Glomerular endothelial cell (primary cell): ENCODE measurements around the gene TMED4. TPM values are rescaled to one million over a fixed set of nuclear protein-coding genes. Genes with fewer than 3 reads are reported as not detected.
A peak's percentile ranks its signal among the peaks of the same experiment; 100 is the strongest.
"Not testable (repeated sequence)": the region's sequence is repeated elsewhere in the genome, so short reads cannot be mapped to it uniquely, and the experiment has no call there.

ENCODE experiments used
- DNase-seq: peaks from one replicate; pipeline ENCODE4 v3.0.0-alpha.2; 2011; ENCODE audit warnings: low read depth, low spot score; ENCODE audit errors: extremely low read depth
- total RNA-seq: library from RNA; depleted of rRNA; stranded (reverse); fragments of >200 nt; gene quantifications from 2 replicates; pipeline ENCODE4 v1.2.3, GENCODE V29; 2015

Gene TMED4
- total RNA-seq, 1 donor from 2014 or later = 89.7 TPM

DNA sequence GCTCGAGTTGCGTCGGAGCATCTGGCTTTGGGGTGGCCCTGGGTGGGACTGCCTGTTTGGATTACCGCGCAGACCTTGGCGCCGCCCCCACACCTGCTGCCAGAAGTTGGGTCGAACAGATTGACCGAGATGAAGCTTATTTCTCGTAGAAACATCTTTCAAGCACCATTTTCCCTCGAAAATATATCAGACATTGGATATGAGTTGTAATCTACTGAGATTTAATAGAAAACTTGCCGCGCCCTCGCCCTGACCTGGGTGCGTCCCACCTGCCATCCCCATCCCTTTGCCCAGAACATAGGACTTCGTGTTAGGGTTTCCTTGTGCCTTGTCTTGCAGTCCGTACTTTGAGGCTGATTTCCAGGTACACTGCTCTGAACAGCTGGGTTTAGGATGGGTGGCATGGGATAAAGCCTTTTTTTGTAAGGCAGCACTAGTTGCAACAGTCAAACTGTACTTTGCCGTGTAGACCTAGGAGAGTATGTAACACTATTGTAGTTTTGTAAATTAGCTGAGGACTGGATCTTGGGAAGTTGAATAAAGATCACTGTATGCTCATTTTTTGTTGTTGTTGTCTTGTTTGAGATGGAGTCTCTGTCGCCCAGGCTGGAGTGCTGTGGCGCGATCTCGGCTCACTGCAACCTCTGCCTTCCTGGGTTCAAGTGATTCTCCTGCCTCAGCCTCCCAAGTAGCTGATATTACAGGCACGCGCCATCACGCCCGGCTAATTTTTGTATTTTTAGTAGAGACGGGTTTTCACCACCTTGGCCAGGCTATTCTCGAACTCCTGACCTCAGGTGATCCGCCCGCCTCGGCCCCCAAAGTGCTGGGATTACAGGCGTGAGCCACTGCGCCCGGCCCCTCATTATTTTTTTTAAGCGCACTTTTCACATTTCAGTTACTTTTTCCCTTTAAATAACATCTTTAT is 25.4 kb upstream of the TMED4 start:
- DNase-seq = no peak

DNA sequence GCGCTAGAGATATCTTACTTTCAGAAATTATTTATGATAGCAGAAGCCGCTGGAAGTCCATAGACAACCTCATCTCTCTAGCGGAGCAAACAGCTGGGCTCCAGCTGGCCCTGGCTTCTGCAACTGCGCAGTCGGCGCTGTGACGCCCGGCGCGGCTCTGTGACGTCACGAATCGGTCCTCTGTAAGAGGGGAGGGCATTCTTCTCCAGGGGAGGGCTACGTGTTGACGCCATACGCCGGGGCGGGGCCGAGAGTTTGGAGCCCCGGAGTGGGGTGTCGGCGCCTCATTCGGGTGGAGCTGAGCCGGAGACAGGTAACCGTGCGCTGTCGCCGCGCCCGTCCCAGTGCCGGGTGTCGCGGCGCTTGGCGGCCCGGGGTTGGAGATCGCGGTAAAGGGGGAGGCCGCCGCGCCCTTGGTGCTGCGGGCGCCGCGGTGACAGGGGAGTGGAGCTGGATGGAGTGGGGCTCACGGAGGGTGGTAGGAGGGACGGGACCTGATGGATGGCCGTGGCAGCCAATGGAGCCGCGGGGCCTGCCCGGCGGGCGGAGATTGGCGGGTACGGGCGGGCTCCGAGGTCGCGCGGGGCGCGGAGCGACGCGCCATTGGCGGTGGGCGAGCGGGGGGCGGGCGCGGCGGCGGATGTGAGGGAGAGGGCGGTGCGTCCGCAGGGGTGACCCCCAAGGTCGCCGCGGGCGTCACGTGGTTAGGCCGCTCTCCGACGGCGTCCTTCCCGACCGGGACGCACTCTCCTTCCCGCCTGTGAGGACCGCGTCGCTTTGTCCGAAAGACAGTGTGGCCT is 24.5 kb upstream of the TMED4 start, which contains the start of gene OGDH:
Gene OGDH (plus strand): TSS at position 287 of the 800 bp plus-strand sequence. CDS start 17,717 bp downstream, outside the sequence.
- peak; percentile 77 for DNase-seq

GRCh38 chr7:44604941-44605340 is 22.9 kb upstream of the TMED4 start:
- no peak for DNase-seq

DNA sequence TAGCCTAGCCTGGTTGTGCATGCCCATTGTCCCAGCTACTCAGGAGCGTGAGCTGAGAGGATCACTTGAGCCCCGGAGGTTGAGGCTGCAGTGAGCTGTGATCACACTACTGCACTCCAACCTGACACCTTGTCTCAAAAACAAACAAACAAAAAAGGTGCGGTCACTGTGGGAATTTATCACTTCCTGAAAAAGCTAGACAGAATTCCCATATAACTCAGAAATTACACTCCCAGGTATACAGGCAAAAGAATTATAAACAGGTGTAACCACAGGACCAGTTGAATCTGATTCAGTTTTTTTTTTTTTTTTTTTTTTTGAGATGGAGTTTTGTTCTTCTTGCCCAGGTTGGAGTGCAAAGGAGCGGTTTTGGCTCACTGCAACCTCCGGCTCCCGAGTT is 21.2 kb upstream of the TMED4 start:
- no peak for DNase-seq

- no peak for DNase-seq
Measured at GRCh38 chr7:44602576-44602910, 20.5 kb upstream of the TMED4 start.

DNA sequence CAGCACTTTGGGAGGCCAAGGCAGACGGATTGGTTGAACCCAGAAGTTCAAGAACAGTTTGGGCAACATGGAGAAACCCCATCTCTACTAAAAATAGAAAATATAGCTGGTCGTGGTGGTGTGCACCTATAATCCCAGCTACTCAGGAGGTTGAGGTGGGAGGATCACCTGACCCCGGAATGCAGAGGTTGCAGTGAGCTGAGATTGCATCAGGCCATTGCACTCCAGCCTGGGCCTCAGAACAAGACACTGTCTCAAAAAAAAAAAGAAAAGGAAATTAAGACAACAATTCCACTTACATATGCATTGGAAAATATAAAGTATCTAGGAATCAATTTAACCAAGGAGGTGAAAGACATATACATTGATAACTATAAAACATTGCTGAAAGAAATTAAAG is 17.2 kb upstream of the TMED4 start:
- no peak for DNase-seq

GRCh38 chr7:44597181-44597580 is 15.2 kb upstream of the TMED4 start:
- DNase-seq = not testable (repeated sequence)

DNA sequence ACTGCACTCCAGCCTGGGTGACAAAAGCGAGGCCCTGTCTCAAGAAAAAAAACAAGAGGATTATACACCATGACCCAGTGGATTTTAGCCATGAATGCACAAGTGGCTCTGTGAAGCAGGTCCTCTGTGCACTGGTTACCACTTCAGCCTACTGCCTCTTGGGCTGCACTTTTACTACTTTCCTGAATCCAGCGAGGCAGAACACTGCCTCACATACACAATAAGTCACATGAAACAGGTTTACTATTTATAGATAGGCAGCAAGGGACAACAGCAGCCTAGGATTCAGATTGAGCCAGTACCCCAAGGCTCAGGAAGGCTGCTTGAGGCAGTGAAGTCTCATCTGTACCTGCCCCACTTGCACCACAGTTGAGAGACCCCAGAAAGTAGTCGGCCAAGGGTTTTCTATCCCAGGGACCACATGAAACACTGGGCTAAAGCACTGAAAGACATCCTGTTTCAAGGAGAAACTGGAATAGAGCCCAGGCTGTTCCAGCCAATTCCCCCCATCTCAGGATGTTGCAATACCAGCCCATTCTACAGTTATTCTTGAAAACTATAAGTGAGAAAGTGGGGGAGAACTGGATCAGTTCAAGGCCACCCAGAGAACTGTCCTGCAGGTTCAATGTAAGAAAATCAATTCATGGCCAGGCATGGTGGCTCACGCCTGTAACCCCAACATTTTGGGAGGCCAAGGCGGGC is 14.1 kb upstream of the TMED4 start:
- no peak for DNase-seq

GRCh38 chr7:44590910-44591309 is 8.9 kb upstream of the TMED4 start:
- DNase-seq = no peak

DNA sequence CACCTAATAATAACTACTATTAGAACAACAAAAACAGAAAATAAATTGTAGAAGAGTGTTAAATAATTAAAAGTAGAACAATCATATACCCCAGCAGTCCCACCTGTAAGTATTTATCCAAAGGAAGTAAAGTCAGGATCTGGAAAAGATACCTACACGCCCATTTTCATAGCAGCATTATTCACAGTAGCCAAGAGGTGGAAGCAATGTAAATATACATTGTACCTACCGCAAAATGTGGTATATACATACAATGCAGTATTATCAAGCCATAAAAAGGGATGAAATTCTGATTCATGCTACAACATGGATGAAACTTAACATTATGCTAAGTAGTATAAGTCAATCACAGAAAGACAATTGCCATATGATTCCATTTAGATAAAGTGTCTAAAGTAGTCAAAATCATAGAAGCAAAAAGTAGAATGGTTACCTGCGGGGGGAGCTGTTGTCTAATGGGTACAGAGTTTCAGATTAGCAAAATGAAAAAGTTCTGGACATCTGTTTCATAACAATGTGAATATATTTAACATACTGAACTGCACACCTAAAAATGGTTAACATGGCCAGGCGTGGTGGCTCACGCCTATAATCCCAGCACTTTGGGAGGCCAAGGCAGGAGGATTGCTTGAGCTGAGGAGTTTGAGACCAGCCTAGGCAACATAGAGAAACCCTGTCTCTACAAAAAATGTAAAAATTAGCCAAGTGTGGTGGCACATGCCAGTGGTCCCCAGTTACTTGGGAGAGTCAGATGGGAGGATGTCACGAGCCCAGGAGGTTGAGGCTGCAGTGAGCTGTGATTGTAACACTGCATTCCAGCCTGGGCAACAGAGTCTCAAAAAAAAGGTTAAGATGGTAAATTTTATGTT is 6.0 kb upstream of the TMED4 start:
- DNase-seq = peak; percentile 56

DNA sequence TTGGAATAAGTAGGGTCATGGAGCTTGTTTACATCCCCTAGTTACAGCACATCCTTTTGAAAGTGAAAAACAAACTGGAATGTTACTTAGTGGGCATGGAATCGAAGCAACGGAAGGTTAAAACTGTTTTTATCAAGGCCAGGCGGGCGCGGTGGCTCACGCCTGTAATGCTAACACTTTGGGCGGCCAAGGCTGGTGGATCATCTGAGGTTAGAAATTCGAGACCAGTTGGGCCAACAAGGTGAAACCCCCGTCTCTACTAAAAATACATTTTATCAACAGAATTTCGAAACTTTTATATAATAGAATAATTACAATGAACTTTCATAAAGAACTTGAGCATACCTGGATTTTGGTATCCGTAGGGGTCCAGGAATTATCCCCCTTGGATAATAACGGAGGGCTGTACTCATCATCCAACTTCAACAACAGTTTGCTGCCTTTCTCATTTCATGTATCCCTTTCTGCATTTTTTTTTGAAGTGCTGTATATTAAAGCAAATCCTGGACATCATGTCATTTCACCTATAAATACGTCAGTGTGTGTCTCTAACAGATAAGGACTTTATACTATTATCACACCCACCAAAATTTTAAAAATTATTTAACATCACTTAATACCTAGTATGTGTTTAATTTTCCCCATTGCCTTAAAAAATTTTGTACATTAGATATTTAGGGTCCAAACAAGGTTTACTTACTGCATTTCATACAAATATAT is 1.3 kb upstream of the TMED4 start:
- no peak for DNase-seq

DNA sequence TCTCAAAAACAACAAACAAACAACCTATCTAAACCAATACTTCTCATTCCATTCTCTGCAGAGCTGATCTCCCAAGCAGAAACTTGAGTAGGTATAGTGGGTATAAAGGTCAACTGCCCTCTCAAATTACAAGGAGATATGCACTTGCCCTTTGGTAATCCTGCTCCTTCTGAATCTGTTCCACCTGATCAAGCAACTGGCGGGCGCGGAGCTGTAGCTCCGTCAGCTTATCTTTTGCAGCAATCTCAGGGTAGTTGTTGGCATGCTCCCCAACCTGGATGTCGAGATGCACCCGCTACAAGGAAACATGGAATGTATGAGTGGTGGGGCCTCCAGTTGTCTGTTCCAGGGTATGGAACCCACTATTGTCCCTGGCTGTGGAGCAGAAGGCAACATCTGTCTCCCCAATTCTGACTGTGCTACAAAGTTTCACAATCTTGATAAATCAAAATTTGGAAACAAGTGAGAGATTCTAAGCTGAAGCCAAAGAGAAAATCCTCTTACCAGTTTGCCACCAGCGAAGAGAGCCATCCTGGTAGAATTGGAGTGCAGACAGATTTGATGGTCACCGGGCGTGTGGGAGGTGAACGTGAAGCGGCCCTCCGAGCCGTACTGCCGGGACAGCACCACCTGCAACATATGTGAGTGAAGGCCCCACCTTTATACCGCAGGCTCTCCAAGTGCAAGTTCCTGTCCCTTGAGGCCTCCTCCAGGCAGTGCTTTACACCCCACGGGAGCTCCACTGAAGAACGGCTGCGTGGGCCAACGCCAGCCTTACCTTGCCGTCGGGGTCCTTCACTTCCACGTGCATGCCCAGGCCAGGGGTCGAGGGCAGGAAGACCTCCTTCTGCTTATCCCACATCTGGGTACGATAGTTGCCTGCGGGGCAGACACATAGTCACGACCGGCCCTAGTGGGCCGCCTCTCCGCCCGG is 819 bp downstream of the TMED4 start:
- DNase-seq = no peak

GRCh38 chr7:44576228-44576627 is 5.8 kb downstream of the TMED4 start:
- no peak for DNase-seq

DNA sequence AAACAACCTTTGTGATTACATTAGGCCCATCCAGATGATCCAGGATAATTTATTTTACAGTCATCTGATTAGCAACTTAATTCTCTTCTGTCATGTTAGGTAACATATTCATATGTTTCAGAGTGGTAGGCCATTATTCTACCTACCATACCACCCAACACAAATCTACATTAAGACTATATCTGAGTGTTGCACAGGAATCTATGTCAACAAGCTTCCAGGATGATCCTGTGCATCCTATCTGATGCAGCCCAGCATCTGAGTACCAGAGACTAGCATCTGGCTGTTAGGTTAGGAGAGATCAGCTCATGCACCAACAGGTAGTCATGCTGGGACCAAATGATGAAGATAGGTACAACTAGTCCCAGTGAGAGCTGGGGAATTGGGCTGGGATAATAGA is 7.0 kb downstream of the TMED4 start:
- no peak for DNase-seq

DNA sequence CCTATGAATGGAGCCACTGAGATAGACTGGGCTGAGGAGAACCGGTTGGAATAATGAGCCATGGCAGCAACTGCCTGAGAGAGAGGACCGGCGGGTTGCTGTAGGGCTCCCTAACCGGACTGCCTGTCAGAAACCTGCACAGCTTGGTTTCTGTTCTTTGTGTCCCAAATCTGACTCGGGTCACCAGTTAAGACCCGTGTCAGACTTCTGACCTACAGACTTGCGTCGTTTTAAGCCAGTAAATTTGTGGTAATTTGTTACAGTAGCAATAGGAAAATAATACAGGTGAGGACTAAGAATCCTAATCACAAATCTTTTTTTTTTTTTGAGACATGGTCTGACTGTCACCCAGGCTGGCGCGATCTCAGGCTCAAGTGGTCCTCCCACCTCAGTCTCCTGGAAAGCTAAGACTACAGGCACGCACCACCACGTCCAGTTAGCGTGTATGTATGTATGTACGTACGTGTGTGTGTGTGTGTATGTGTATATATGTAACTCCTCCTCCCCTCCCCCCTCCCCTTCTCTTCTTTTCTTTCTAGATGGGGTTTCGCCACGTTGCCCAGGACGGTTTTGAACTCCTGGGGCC is 7.7 kb downstream of the TMED4 start:
- no peak for DNase-seq

DNA sequence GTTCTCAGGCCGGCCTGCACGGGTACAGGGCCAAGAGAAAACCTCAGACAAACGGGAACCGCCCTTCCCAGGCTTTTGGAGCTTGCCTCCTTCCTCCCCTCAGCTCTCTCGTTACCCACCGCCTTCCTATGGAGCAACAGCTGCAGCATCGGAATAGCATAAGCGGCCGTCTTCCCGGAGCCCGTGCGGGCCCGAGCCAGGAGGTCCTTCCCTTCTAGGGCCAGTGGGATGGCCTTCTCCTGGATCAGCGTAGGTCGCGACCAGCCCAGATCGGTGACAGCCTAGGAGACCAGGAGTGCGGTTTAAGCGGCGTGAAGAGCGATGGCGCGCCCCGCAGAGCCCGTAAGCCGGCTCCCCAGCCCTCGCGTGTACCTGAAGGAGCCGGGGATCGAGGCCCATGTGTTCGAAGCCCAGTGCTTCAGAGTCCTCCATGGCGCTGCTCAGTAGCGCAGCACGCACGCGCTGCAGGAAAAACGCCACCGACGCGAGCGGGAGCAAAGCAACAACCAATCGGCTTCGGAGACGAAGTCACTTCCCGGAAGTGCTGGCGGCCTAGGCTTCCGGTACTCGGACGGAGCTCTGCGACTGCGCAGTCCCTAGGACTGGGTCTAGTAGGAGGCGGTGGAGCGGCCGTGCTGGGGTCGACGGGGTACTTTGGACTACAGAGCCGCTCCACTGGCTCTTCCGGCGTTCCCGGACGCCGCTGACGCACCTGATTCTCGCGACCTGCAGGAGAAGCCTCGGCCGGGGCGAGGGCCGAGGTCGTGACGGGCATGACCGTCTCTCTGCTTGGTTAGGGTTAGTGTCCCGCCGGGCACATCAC is 8.4 kb downstream of the TMED4 start, which contains the start of gene DDX56:
Gene DDX56 (minus strand): TSS at position 445 of the 823 bp plus-strand sequence. CDS start 13 bp downstream, at position 432.
- peak; percentile 65 for DNase-seq

DNA sequence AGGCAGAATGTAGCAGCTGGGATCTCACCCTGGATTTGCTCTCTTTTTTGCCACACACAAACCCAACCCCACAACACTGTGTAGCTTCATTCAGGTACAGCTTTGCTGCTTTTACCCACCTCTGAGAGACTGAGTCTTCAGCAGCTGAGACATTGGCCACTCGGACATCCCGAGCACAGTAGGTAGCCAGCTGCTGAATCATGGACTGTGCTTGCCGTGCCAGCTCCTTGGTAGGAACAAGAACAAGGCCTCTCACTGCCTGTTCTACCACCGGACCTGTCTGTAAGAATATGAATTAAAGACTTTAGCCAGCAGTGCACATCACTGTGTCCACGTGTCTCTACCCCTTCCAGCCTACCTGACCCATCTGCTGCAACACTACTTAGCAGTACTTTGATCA is 9.3 kb downstream of the TMED4 start:
- DNase-seq = no peak
